Activated CD4-positive, alpha-beta T cell treated with anti-CD3 and anti-CD28 coated beads, Interleukin-2, amount 10 ng/mL, durations not matched to agents 7 days and 5 days (primary cell): ENCODE data around the gene SLC37A1. TPM values are rescaled to one million over a fixed set of nuclear protein-coding genes. Genes with fewer than 3 reads are reported as not detected.

Source experiments
- CTCF ChIA-PET: fragments of 350-600 bp; sonication (Branson Sonifier 250); formaldehyde crosslinking; loops from one replicate; lab custom pipeline; 2021; ENCODE audit warnings: antibody characterized with exemption; lab: Charles Lee
- POLR2A ChIA-PET: fragments of 350-600 bp; sonication (Branson Sonifier 250); formaldehyde crosslinking; loops from one replicate; lab custom pipeline; 2021; ENCODE audit warnings: antibody characterized with exemption; lab: Charles Lee
- DNase-seq: peaks from one replicate; pipeline ENCODE4 v3.0.0-alpha.2; 2020
- H3K27ac Mint-ChIP-seq: one replicate; pipeline ENCODE4 v1.8.0; 2021; ENCODE audit warnings: mild to moderate bottlenecking, moderate library complexity, mixed read lengths
- H3K27me3 Mint-ChIP-seq: one replicate; pipeline ENCODE4 v1.8.0; 2021; ENCODE audit warnings: mixed read lengths
- H3K36me3 Mint-ChIP-seq: one replicate; pipeline ENCODE4 v1.8.0; 2021; ENCODE audit warnings: low read depth, mixed read lengths
- H3K4me1 Mint-ChIP-seq: one replicate; pipeline ENCODE4 v1.8.0; 2021; ENCODE audit warnings: mixed read lengths
- H3K4me3 Mint-ChIP-seq: one replicate; pipeline ENCODE4 v1.8.0; 2021; ENCODE audit warnings: mild to moderate bottlenecking, moderate library complexity, mixed read lengths
- H3K9me3 Mint-ChIP-seq: one replicate; pipeline ENCODE4 v1.8.0; 2021; ENCODE audit warnings: mixed read lengths
- total RNA-seq, 2 experiments: library from RNA; stranded (reverse); gene quantifications; one replicate each; pipeline ENCODE4 v1.2.3, GENCODE V29; 2021

SLC37A1 gene
- total RNA-seq, 2 experiments from 2014 or later, result 19.2 to 20.2 TPM

DNA sequence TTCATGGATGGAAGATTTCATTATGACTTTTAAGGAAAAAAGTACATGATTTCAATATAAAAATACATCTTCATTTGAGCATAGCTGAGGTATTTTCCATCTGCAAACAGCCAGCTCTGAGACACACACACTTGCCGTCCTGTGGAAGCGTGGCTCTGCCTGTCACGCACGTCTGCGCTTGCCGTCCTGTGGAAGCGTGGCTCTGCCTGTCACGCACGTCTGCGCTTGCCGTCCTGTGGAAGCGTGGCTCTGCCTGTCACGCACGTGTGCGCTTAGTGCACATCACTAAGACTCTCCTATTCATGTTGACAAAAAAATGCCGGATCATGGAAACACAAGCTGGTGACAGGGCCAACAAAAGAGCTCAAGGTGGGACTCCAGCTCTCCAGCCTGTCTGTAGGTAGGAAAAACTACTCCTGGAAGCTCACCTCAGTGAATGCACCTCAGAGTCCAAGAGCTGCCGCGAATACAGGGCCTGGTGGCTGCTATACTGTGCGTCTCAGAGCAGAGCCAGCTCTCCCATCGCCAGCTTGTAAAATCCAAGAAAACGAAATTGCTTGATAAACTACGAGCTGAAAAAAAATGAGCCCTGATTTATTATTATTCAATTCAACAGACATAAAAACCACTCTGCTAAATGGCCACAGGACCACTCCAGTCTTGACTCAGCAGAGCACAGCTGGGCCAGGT, 69.3 kb downstream of the SLC37A1 start:
- Mint-ChIP-seq H3K27ac (no peak overlapping the region), H3K4me1 (no peaks in the 10 kb centered on the region), H3K36me3 (no peaks in the 10 kb centered on the region), H3K4me3 (no peak overlapping the region), H3K9me3 (no peaks in the 10 kb centered on the region), H3K27me3 (no peaks in the 10 kb centered on the region)
- no peak for DNase-seq
- CTCF ChIA-PET, result interaction anchor here (0.9 to 1.4 kb wide), 4 partner anchors 10 to 23 kb away, joined by 3 to 6 read pairs (median 4); no protein-coding TSS in a partner anchor
- POLR2A ChIA-PET, result interaction anchor here (0.6 kb wide), 1 partner anchor 440 kb away, joined by 3 read pairs; no protein-coding TSS in a partner anchor

DNA sequence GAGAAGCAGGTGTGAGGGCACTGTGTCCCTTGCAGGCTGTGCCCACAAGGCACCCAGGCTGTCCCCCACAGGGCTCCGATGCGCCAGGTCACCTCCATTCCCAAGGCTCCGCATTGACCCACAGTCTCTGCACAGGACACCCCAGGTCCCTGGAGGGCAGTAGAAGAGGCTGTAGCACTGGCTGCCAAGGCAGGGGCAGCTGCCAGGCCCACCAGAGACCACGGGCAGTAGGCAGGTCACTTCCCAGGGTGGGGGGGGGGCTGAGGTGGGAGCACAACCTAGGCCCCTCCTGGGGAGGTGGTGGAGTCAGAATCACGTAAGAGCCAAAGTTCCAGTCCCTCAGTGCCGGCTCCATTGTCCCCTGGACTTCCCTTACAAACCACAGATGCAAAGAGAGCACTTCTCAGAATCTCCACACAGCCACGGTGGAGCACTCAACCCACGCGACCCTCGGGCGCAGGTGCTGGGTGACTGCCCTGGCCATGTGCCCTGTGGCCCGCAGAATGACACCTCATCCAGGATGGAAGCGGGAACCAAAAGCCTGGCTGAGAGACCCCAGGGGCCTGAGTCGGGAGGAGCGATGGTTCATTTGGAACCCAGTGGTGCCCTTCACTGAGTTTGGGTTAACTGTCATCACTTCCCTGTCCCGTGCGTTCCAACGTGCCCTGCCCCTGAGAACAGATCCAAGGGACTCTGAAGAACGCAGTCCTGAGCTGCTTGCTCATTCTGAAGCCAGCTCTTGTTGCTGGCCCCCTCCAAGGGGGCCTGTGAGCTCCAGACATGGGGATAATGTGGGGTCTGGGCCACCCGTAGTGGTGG, 70.0 kb downstream of the SLC37A1 start:
- no peaks in the 10 kb centered on the region for H3K27me3 Mint-ChIP-seq
- H3K4me1 Mint-ChIP-seq, result no peaks in the 10 kb centered on the region
- DNase-seq, result no peak
- no peak overlapping the region for H3K4me3 Mint-ChIP-seq
- POLR2A ChIA-PET, result no interaction called here
- no peaks in the 10 kb centered on the region for H3K36me3 Mint-ChIP-seq
- CTCF ChIA-PET, result interaction anchor here (0.9 to 1.4 kb wide), 2 partner anchors 9 to 20 kb away, joined by 3 to 6 read pairs; no protein-coding TSS in a partner anchor
- no peaks in the 10 kb centered on the region for H3K9me3 Mint-ChIP-seq
- no peak overlapping the region for H3K27ac Mint-ChIP-seq

DNA sequence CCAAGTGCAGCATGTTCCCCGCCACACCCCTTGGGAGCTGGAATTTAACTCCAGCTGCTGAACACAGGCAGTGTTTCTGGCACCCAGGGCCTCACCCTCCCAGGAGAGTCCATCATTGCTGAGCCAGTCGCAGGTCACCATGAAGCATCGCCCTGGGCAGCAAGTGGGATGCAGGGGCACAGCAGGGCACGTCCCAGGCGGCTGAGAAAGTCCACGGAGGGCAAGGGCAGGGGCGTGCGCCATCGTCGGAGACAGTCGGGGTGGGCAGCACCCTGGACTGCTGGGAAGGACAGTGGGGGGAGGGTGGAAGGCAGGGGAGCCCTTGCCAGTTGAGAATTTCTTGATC, 70.6 kb downstream of the SLC37A1 start:
- no peaks in the 10 kb centered on the region for H3K36me3 Mint-ChIP-seq
- no peaks in the 10 kb centered on the region for H3K4me1 Mint-ChIP-seq
- H3K4me3 Mint-ChIP-seq, result no peak overlapping the region
- ChIA-PET POLR2A (no interaction called here), CTCF (no interaction called here)
- no peaks in the 10 kb centered on the region for H3K9me3 Mint-ChIP-seq
- no peak for DNase-seq
- H3K27me3 Mint-ChIP-seq, result no peaks in the 10 kb centered on the region
- no peak overlapping the region for H3K27ac Mint-ChIP-seq

DNA sequence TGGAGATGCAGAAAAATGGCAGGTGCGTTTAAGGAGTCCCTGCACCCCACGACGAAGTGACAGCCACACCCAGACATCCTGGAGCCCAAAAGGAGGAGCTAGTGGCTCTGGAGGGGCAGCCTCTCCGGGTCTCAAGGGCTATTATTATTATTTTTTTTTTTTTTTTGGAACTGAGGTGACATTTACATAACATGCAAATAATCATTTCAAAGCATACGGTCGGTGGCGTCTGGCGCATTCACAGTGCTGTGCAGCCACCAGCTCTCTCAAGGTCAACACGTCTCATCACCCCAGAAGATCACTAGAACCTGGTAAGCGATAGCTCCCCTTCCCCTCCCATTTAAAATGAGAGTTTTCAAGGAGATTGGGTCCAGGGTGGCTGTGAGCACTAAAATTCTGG, 72.2 kb downstream of the SLC37A1 start:
- Mint-ChIP-seq H3K4me1 (peaks cover 7% of the 10 kb centered on the region), H3K9me3 (no peaks in the 10 kb centered on the region), H3K36me3 (no peaks in the 10 kb centered on the region), H3K27me3 (no peaks in the 10 kb centered on the region), H3K27ac (no peak overlapping the region), H3K4me3 (no peak overlapping the region)
- POLR2A ChIA-PET, result no interaction called here
- no peak for DNase-seq
- CTCF ChIA-PET, result interaction anchor here (0.6 kb wide), 1 partner anchor 13 kb away, joined by 4 read pairs; no protein-coding TSS in a partner anchor

DNA sequence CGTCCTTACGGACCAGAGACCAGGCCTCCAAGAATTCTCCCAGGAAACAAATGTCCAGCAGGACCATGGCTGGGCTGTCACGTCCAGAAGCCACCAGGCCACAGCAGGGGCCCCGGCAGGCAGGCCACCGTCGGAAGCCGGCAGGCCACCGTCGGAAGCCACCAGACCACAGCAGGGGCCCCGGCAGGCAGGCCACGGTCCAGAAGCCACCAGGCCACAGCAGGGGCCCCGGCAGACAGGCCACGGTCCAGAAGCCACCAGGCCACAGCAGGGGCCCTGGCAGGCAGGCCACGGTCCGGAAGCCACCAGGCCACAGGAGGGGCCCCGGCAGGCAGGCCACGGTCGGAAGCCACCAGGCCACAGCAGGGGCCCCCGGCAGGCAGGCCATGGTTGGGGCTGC, 72.8 kb downstream of the SLC37A1 start:
- H3K27me3 Mint-ChIP-seq, result no peaks in the 10 kb centered on the region
- CTCF ChIA-PET, result interaction anchor here (0.5 kb wide), 1 partner anchor 370 kb away, joined by 3 read pairs; no protein-coding TSS in a partner anchor
- no peak for DNase-seq

DNA sequence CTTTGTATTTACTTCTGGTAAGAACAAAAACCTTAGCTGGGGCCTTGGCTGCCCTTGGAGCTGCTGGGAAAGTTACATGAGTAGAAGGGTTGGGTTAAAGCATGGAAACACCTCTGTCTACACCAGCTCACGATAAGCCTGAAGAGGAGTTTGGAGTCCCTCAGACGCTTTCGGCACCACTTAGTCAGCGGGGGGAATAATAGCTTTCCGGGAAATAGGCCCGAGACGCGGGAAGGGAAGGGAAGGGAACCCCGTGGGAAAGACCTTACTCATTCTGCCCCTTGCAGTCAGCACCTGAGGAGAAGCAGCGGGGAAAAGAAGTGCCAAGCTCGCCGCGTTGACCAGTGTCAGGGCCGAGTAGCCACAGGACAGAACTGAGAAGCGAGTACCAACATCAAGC, 73.4 kb downstream of the SLC37A1 start:
- ChIA-PET CTCF (no interaction called here), POLR2A (no interaction called here)
- no peak overlapping the region for H3K27ac Mint-ChIP-seq
- H3K4me3 Mint-ChIP-seq, result no peak overlapping the region
- H3K9me3 Mint-ChIP-seq, result no peaks in the 10 kb centered on the region
- no peaks in the 10 kb centered on the region for H3K27me3 Mint-ChIP-seq
- no peak for DNase-seq
- H3K4me1 Mint-ChIP-seq, result peaks cover 15% of the 10 kb centered on the region
- no peaks in the 10 kb centered on the region for H3K36me3 Mint-ChIP-seq

More for the DNA sequence above, 72.8 kb downstream of the SLC37A1 start:
- no peak overlapping the region for H3K27ac Mint-ChIP-seq
- H3K4me3 Mint-ChIP-seq, result no peak overlapping the region
- H3K36me3 Mint-ChIP-seq, result no peaks in the 10 kb centered on the region
- peaks cover 12% of the 10 kb centered on the region for H3K4me1 Mint-ChIP-seq
- POLR2A ChIA-PET, result no interaction called here
- H3K9me3 Mint-ChIP-seq, result no peaks in the 10 kb centered on the region

DNA sequence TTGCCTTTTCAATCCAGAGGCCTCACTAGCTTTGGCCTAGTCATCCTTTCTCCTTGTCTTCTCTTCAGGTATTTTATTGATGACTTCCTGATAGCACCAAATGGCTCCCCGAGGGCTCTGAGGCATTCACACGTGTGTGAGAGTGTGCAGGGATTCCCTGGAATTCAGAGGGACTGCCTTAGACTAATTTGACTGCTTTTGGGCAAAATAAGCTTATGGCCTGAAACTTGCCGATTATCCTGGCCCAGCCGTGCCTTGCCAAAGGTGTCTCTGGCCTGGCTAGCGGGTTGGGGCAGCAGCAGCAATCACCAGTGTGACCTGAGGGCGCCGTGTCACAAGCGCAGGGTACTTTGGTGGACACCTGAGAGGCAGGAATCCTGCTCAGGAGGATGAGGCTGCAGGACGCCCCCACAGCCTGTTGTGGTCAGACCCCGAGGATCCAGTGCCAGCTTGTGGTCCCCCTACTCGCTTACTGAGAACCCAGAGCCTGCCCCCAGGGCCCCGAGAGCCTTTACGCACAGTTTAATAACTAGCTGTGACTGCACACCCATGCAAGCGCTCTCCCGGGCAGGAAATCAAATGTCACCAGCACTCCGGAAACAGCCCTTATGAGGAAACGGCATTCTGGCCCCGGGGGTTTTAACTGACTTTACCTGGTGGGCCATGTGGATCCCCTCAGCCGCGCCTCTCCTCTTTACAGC, 76.9 kb downstream of the SLC37A1 start:
- peak overlapping the region; percentile 66 for H3K27ac Mint-ChIP-seq
- ChIA-PET POLR2A (no interaction called here), CTCF (interaction anchor here (1.0 to 1.4 kb wide), 2 partner anchors 261 to 302 kb away, joined by 3 read pairs; partner anchors contain the start of gene NDUFV3)
- no peak overlapping the region for H3K4me3 Mint-ChIP-seq
- peaks cover 21% of the 10 kb centered on the region for H3K4me1 Mint-ChIP-seq
- no peaks in the 10 kb centered on the region for H3K36me3 Mint-ChIP-seq
- peak; percentile 36 for DNase-seq
- no peaks in the 10 kb centered on the region for H3K27me3 Mint-ChIP-seq
- H3K9me3 Mint-ChIP-seq, result no peaks in the 10 kb centered on the region

DNA sequence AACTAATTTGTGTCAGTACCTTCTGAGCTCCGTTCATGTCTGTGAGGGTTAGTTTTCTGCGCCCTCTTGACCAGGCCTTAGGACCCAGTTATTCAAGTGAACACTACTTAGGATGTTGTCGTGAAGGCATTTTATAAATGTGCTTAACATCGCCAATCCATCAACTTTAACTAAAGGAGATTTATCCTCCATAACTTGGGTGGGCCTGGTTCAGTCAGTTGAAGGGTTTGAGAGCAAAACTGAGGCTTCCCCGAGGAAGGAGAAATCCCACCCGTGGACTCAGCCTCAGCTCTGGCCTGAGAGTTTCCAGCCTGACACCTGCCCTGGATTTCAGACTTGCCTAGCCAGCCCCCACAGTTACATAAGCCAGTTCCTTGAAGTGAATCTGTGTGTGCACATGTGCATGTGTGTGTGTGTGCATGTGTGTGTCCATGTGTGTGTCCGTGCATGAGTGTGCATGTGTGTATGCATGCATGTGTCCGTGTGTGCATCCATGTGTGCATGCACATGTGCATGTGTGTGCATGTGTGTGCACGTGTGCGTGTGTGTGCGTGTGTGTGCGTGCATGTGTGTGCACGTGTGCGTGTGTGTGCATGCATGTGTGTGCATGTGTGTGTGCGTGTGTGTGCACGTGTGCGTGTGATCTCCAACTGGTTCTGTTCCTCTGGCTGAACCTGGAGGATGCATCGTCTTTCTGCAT, 77.7 kb downstream of the SLC37A1 start:
- H3K27ac Mint-ChIP-seq, result peak overlapping the region; percentile 66
- CTCF ChIA-PET, result interaction anchor here (1.0 to 1.4 kb wide), 2 partner anchors 260 to 302 kb away, joined by 3 read pairs; partner anchors contain the start of gene NDUFV3
- H3K36me3 Mint-ChIP-seq, result no peaks in the 10 kb centered on the region
- H3K4me1 Mint-ChIP-seq, result peaks cover 21% of the 10 kb centered on the region
- no peaks in the 10 kb centered on the region for H3K27me3 Mint-ChIP-seq
- H3K9me3 Mint-ChIP-seq, result no peaks in the 10 kb centered on the region
- H3K4me3 Mint-ChIP-seq, result no peak overlapping the region
- no peak for DNase-seq
- POLR2A ChIA-PET, result no interaction called here

DNA sequence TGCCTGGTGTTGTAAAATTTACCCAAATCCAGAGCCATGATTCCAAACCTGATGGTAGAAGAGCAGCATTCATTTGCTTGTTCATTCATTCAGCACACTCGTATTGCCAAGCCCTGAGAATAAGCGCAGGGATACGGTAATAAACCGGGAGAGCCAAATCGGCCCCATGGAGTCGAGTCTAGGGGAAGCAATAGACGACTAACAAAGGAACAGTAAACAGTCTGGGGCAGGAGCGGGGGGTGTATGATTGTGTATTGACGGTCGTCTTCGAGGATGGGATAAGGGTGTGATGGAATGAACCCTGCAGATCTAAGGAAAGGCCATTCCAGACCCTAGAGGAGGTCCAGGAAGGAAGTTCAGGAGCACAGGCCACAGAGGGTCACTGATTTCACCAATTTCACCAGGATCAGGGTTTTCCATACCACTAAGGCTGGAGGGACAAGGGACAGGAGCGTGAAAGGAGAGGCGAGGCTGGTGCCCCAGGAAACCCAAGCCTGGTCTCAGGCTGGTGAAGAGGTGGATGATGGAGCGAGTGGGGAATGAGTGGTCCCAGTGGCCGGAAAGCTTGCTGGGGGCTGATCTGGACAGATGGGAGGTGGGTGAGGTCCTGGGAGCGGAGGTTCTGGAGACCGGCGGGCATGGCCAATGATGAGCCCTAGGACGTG, 78.6 kb downstream of the SLC37A1 start:
- DNase-seq, result no peak
- Mint-ChIP-seq H3K9me3 (no peaks in the 10 kb centered on the region), H3K36me3 (no peaks in the 10 kb centered on the region), H3K27ac (no peak overlapping the region), H3K4me3 (no peak overlapping the region), H3K4me1 (peaks cover 21% of the 10 kb centered on the region), H3K27me3 (peaks cover under 1% of the 10 kb centered on the region)
- POLR2A ChIA-PET, result no interaction called here
- CTCF ChIA-PET, result interaction anchor here (0.8 to 1.6 kb wide), 3 partner anchors 10 to 101 kb away, joined by 3 to 6 read pairs (median 5); no protein-coding TSS in a partner anchor

DNA sequence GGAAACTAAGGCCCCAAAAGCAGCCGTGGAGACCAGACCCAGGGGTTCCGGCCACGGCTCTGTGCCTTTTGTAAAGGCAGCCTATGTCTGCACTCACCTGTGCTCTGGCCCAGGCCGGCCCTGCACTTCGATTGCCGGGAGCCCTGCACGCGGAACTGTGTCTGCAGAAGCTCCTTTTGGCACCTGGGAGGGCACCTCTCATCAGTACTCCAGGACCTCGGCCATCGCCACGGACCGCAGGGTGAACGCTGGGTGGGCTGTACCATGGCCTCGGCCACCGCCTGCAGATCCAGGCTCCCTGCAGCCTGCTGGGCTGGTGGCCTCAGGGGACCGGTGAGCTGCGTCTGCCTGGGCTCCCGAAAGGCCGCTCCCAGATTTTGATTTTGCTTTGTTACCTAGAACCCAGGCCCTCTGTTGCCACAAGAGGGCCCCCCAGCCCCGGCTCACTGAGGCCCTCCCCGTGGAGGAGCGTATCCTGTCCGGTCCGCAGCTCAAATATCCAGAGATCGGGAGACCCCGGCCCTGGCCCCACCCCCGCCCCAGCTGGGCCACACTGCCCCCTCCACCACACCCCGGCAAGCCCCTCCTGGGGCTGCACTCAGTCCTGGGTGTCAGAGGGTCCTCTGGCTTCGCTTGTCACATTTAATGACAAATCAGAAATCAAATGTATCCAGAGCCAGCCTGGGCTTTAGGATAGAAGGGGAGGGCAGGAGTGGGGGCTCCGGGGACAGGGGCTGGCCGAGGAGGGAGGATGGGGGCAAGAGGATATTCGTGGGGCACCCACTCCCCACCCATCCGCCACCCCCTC, 79.6 kb downstream of the SLC37A1 start:
- H3K4me1 Mint-ChIP-seq, result peaks cover 21% of the 10 kb centered on the region
- peak; percentile 78 for DNase-seq
- ChIA-PET POLR2A (no interaction called here), CTCF (interaction anchor here (0.6 to 1.7 kb wide), 17 partner anchors 10 to 1372 kb away, joined by 3 to 6 read pairs (median 3); partner anchors contain the start of gene NDUFV3)
- H3K4me3 Mint-ChIP-seq, result no peak overlapping the region
- no peaks in the 10 kb centered on the region for H3K36me3 Mint-ChIP-seq
- H3K27me3 Mint-ChIP-seq, result peaks cover 2% of the 10 kb centered on the region
- no peak overlapping the region for H3K27ac Mint-ChIP-seq
- no peaks in the 10 kb centered on the region for H3K9me3 Mint-ChIP-seq

DNA sequence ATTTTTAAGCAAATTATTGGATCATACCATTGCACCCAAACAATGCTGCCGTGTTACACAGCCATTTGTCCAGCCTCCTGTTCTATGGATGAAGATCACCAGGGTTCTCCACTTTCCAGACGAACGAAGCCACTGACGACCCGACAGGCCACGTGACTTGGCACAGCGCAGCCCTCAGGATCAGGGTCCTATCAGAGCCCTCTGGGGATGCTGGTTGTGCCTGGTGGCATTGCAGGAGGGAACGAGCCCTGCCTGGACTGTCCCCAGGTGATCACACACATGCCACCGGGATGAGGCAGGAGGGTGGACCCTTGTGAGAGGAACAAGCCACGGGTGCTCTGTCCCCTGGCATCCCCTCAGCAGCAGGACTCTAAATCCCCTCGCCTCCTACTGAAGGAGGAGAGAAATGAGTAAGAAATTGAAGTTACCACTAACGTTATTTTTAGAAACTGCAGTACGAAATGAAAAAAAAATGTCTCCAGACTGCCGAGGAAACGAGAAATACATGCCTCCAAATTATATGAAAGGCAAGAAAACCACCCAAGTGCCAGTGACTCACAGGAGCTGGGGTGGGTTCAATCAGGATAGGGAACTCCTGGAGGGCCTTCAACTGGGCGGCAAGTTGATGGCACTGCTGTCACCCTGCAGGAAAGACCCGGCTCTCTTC, 81.1 kb downstream of the SLC37A1 start:
- Mint-ChIP-seq H3K27ac (no peak overlapping the region), H3K4me1 (peaks cover 21% of the 10 kb centered on the region), H3K4me3 (no peak overlapping the region), H3K36me3 (no peaks in the 10 kb centered on the region), H3K27me3 (peaks cover 2% of the 10 kb centered on the region), H3K9me3 (no peaks in the 10 kb centered on the region)
- CTCF ChIA-PET, result interaction anchor here (0.6 to 1.5 kb wide), 6 partner anchors 10 to 256 kb away, joined by 3 to 5 read pairs (median 3); no protein-coding TSS in a partner anchor
- no peak for DNase-seq
- POLR2A ChIA-PET, result no interaction called here
